ENCODE data around the gene GRM7.
A peak's percentile ranks its signal among the peaks of the same experiment; 100 is the strongest.

The GRM7 gene

GRCh38 chr3:7249493-7250076 is 388.7 kb downstream of the GRM7 start:
- DNase-seq: no peak

DNA sequence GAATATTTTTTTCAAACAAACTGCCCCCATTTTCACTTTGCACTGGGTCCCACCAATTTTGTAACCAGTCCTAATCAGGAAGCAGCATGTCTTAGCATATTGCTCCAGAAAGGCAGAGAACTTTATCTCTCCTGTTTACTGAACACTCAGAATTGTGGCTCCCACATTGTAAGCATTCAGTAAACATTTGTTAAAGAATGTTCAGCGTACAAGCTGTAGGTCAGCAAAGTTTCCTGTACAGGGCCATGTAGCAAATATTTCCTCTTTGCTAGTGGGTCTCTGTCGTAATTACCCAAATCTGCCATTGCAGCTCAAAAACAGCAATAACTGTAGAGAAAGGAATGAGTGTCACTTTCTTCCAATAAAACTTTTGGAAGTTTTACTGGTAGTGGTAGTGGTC is 393.3 kb downstream of the GRM7 start:
- DNase-seq: no peak

GRCh38 chr3:7260975-7261374 is 400.1 kb downstream of the GRM7 start:
- no peak for DNase-seq

GRCh38 chr3:7263347-7264195 is 402.7 kb downstream of the GRM7 start:
- DNase-seq: no peak

DNA sequence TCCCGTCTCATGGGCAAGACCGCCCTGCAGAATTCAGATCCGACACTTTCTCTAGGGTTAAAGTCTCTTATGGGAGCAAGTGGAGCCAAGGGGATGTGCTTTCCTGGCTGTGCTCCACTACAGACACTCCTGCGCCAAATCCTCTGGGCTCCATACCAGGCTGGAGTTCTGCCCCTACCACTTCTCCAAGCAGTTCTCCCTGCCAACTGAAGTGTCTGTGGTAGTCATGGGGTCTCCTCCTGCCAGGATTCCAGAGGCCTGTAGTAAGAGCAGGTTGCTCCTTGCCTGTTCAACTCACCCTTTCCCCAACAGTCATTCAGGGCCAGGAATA is 403.2 kb downstream of the GRM7 start:
- no peak for DNase-seq

GRCh38 chr3:7265736-7266135 is 404.8 kb downstream of the GRM7 start:
- peak; percentile 23 to 64 for DNase-seq

DNA sequence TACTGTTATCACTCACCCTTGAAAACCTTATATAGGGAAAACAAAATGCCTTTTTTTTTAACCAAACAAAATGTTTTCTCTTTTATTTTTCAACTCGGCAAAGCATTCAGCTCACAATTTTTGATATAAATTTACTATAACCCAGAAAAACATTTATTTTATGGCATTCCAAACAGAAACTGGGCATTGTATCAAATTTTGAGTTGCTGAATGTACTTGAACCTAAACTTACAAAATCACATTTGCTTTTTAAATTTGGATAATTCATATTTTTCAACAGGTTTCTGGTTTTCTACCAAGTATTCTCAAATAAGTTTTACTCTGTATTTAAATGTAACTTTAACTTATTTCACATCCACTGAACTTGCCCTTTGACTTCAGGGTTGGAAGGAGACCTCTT is 405.6 kb downstream of the GRM7 start:
- no peak for DNase-seq

DNA sequence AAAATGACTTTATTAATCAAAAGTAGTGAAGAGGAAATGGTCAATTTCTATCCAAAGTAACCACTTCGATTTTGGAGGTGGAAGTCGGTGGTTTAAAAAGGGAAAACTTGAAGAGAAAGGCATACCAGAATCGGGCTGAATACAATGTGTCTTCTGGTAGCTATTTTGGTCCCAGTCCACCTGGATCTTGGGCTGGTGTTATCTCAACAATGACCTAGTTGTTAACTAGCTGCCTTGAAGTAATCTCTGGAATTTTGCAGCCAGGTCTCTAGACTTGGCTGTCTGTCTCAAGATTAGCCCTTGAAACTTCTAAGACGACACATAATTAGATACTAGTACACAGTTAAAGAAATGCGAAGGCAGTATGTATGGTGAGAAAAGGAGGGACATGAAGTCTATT is 409.8 kb downstream of the GRM7 start:
- DNase-seq: no peak

GRCh38 chr3:7271631-7272030 is 410.7 kb downstream of the GRM7 start:
- DNase-seq: no peak

DNA sequence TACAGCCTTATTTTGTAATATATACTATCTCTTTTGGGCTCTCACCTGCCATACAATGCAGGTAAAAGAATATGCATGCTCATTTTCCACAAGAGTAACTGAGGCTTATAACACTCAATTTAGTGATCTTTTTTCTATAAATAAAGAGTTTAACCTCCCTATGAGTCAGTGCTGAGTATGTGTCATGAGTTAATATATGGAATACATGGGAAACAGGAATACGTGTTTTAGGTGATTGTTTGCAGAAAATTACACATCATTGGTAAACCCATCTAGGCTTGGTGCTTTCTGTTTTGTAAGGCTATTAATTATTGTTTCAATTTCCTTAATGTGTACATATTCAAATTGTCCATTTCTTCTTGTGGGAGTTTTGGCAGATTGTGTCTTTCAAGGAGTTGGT is 411.3 kb downstream of the GRM7 start:
- DNase-seq: no peak

GRCh38 chr3:7275396-7275795 is 414.5 kb downstream of the GRM7 start:
- DNase-seq: no peak

GRCh38 chr3:7280318-7280717 is 419.4 kb downstream of the GRM7 start:
- DNase-seq: no peak

GRCh38 chr3:7282988-7283387 is 422.1 kb downstream of the GRM7 start:
- no peak for DNase-seq

DNA sequence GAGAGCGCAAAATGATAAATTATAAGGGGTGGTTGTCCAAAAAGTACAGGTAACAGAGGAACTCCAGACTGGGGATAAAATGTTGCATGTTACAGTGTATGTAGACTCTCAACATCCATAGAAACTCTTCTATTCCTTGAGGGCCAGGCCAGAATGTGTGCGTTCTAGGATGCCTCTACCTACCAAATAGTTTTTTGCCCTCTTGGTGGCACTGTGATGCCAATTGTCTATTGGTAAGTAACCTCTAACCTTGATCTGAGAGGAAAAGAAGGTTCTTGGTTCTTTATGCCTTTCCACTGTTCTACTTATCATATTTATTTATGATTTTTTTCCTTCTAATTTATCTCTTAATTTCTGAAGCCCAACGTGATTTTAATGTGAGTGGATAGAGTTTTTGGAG is 424.6 kb downstream of the GRM7 start:
- DNase-seq: peak; percentile 2 to 37

GRCh38 chr3:7288133-7288532 is 427.2 kb downstream of the GRM7 start:
- DNase-seq: no peak

GRCh38 chr3:7289121-7289520 is 428.2 kb downstream of the GRM7 start:
- DNase-seq: no peak

DNA sequence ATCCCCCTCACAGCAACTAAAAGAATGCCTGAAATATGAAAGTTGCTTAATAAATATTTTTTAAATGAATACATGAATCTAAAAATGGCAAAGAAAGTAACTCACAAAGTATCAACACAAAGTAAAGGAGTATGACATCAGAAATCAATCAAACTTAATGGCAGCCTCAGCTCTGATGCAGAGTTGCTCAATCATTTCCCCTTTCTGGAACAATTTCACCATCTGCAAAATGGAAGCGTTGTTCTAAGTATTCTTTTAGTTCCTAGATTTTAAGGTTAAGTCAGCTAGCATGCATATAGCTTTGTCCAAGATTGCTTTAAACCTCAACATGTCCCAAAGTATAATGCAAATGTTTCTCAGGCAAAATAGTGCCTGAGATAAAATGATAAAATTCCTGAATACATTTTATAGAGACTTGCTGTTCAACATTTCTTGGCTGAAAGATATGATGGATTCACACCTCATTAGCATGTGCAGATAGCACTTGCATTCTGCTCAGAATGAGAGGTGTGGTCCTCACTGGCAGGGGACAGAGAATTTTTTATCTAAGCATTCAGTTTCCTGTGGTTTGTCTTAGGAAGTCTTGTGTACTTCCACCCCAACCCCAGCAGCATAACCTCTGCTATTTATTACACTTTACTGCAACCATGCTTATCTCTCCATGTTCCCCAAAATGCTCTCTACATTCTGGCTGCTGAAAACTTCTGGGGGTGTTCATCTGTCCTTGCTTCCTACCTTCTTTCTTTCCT is 429.3 kb downstream of the GRM7 start:
- DNase-seq: no peak

- no peak for DNase-seq
Observed at GRCh38 chr3:7292362-7292761, 431.4 kb downstream of the GRM7 start.

GRCh38 chr3:7293286-7293685 is 432.4 kb downstream of the GRM7 start:
- DNase-seq: no peak

DNA sequence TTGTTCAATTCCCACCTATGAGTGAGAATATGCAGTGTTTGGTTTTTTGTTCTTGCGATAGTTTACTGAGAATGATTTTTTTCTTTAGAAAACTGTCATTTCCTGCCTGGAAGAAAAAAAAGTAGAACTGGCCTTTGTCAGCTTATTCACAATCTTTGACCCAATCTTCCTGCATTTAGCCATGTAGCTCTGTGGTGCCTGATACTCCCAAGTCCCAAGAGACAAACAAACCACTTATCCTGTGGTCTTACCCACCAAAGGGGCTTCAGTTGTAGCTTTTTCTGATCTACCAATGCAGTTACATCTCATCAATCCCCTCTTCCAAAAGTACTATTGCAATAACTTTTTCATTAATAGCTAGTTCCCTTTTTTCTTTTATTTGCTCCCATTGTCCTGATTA is 444.6 kb downstream of the GRM7 start:
- DNase-seq: no peak

GRCh38 chr3:7306901-7307300 is 446.0 kb downstream of the GRM7 start:
- no peak for DNase-seq

DNA sequence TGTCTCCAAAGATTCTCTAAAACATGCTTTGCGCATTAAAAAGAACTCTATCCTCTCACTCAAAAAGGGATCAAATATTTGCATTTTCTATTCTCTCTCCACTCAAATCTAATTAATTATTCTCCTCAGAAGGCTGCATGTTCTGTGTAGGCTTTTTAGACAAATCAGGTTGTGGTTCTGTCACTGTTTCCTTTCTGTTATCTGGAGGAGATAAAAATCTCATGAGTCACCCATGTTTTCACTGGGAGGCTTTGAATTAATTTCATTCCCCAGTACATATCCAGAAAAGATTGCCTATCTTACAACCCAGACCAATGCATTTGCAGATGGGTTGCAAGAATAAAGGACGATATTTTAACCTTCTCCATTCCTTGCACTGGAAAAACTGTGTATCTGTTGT is 446.5 kb downstream of the GRM7 start:
- no peak for DNase-seq

DNA sequence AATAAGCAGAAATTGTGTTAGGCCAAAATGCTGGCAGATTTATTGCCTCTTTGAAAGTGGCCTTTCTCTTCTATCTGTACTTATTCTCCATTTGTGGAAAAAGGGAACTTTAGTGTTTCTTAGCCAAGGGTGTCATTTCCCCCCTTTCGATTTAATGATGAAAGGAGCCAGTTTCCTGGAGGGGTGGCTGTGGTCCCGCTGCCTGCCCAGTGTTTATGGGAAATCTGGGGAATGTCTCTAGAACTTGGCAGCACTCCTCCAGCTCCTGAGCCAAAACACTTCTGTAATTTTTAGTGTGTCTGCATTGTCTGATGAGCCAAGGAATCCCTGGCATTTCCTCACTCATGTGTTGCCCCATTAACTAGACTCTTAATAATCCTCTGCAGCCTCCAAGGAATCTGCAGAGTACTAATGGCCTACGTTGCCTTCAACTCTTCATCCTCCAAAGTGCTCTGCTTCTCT is 448.8 kb downstream of the GRM7 start:
- no peak for DNase-seq

GRCh38 chr3:7315037-7315436 is 454.1 kb downstream of the GRM7 start:
- no peak for DNase-seq

Measured in NCI-H524 (cell line).